BJ (cell line): Measurements from ENCODE around the gene BLTP3A. TPM values are rescaled to one million over a fixed set of nuclear protein-coding genes. Genes with fewer than 3 reads are reported as not detected.

ENCODE experiments used
- CTCF ChIA-PET: fragments of 350-600 bp; formaldehyde crosslinking; extraction: SDS; loops from one replicate; lab custom pipeline; 2021; ENCODE audit warnings: antibody characterized with exemption, inconsistent platforms; lab: Yijun Ruan, JAX
- POLR2A ChIA-PET: fragments of 300-600 bp; sonication (Branson Sonifier 250); formaldehyde crosslinking; extraction: SDS; loops from one replicate; lab custom pipeline; 2021; ENCODE audit warnings: antibody characterized with exemption; lab: Charles Lee
- DNase-seq: peaks from one replicate; pipeline ENCODE4 v3.0.0-alpha.2; 2011; ENCODE audit warnings: low read depth
- H3K27me3 ChIP-seq: 2 replicates; pipeline ENCODE4 v1.6.0; 2011; ENCODE audit warnings: low read length; ENCODE audit not compliant: control insufficient read depth, insufficient read depth
- H3K36me3 ChIP-seq: 2 replicates; pipeline ENCODE4 v1.5.1; 2011; ENCODE audit warnings: low read length; ENCODE audit not compliant: control insufficient read depth, insufficient read depth
- H3K4me3 ChIP-seq: 2 replicates; pipeline ENCODE4 v1.5.1; 2011; ENCODE audit warnings: low read depth, mild to moderate bottlenecking, control low read depth, low read length
- CTCF ChIP-seq: IDR thresholded peaks from 2 replicates; pipeline ENCODE4 v1.5.1; 2011; ENCODE audit warnings: low read depth, mild to moderate bottlenecking, control low read depth, inconsistent platforms, low read length, moderate library complexity; ENCODE audit not compliant: insufficient read depth
- polyA plus RNA-seq: library from polyadenylated mRNA; depleted of rRNA; stranded (reverse); fragments of >200 nt; gene quantifications from 2 replicates; pipeline ENCODE4 v1.2.3, GENCODE V29; 2011

The BLTP3A gene
- polyA plus RNA-seq, 1 experiment, result 18.4 TPM

- no peak overlapping the region for H3K4me3 ChIP-seq
- ChIA-PET CTCF (interaction anchor here (1.0 kb wide), 1 partner anchor 8 kb away, joined by 4 read pairs; no protein-coding TSS in a partner anchor), POLR2A (no interaction called here)
- H3K27me3 ChIP-seq, result no peaks in the 10 kb centered on the region
- DNase-seq, result no peak
- H3K36me3 ChIP-seq, result no peaks in the 10 kb centered on the region
- no peak for TF ChIP-seq CTCF
Measured at GRCh38 chr6:34810017-34810882, 18.4 kb downstream of the BLTP3A start.

GRCh38 chr6:34810936-34811632 lies 19.2 kb downstream of the BLTP3A start:
- ChIA-PET CTCF (interaction anchor here (1.0 kb wide), 1 partner anchor 19 kb away, joined by 5 read pairs; the partner anchor contains the start of gene BLTP3A), POLR2A (no interaction called here)
- Histone ChIP-seq H3K4me3 (no peak overlapping the region), H3K27me3 (no peaks in the 10 kb centered on the region), H3K36me3 (no peaks in the 10 kb centered on the region)
- no peak for TF ChIP-seq CTCF
- no peak for DNase-seq

- no peaks in the 10 kb centered on the region for H3K27me3 ChIP-seq
- H3K36me3 ChIP-seq, result no peaks in the 10 kb centered on the region
- no peak for TF ChIP-seq CTCF
- POLR2A ChIA-PET, result no interaction called here
- CTCF ChIA-PET, result interaction anchor here (0.7 to 0.9 kb wide), 2 partner anchors 10 to 16 kb away, joined by 3 read pairs; no protein-coding TSS in a partner anchor
- no peak for DNase-seq
- no peak overlapping the region for H3K4me3 ChIP-seq
Measured at GRCh38 chr6:34813028-34813713, 21.3 kb downstream of the BLTP3A start.

- no peak overlapping the region for H3K4me3 ChIP-seq
- H3K36me3 ChIP-seq, result peaks cover 2% of the 10 kb centered on the region
- ChIA-PET POLR2A (no interaction called here), CTCF (interaction anchor here (1.5 to 2.2 kb wide), 2 partner anchors 13 to 25 kb away, joined by 3 to 6 read pairs; partner anchors contain the start of gene BLTP3A)
- no peaks in the 10 kb centered on the region for H3K27me3 ChIP-seq
- no peak for DNase-seq
- no peak for TF ChIP-seq CTCF
Measured at GRCh38 chr6:34816635-34817301, 24.9 kb downstream of the BLTP3A start.
